Loucy (cell line): Measurements from ENCODE around the gene ZC3H12C.

ENCODE experiments used
- H2AFZ ChIP-seq: fragments of 200-600 bp; sonication (generic); 2 replicates; pipeline ENCODE4 v1.6.0; 2016; ENCODE audit warnings: antibody characterized with exemption, mild to moderate bottlenecking, low read length, moderate library complexity
- H3F3A ChIP-seq: fragments of 200-600 bp; 2 replicates; pipeline ENCODE4 v1.6.0; 2016; ENCODE audit warnings: antibody characterized with exemption, low read depth, mild to moderate bottlenecking
- H3K27me3 ChIP-seq: fragments of 200-600 bp; sonication (generic); 2 replicates; pipeline ENCODE4 v1.6.1; 2014; ENCODE audit warnings: low read length, mild to moderate bottlenecking; ENCODE audit not compliant: insufficient read depth, poor library complexity, severe bottlenecking
- H3K36me3 ChIP-seq: fragments of 200-600 bp; sonication (generic); 2 replicates; pipeline ENCODE4 v1.6.1; 2016; ENCODE audit warnings: low read length; ENCODE audit not compliant: insufficient read depth
- H3K4me1 ChIP-seq: fragments of 200-600 bp; sonication (generic); 2 replicates; pipeline ENCODE4 v1.5.1; 2014; ENCODE audit warnings: low read length, mild to moderate bottlenecking; ENCODE audit not compliant: insufficient read depth, poor library complexity, severe bottlenecking
- H3K4me2 ChIP-seq: fragments of 200-600 bp; sonication (generic); 2 replicates; pipeline ENCODE4 v1.6.0; 2014; ENCODE audit warnings: antibody characterized with exemption, low read length, low read depth, mild to moderate bottlenecking; ENCODE audit not compliant: poor library complexity, severe bottlenecking
- H3K4me3 ChIP-seq: fragments of 200-600 bp; sonication (generic); 2 replicates; pipeline ENCODE4 v1.5.1; 2014; ENCODE audit warnings: low read length, mild to moderate bottlenecking, mixed read lengths; ENCODE audit not compliant: poor library complexity, severe bottlenecking
- H3K79me2 ChIP-seq: fragments of 200-600 bp; sonication (generic); 2 replicates; pipeline ENCODE4 v1.6.1; 2014; ENCODE audit warnings: low read length; ENCODE audit not compliant: insufficient read depth
- H3K9ac ChIP-seq: fragments of 200-600 bp; sonication (generic); 2 replicates; pipeline ENCODE4 v1.6.0; 2014; ENCODE audit warnings: mild to moderate bottlenecking, low read depth, low read length, moderate library complexity; ENCODE audit not compliant: poor library complexity, severe bottlenecking
- H3K9me2 ChIP-seq: fragments of 200-600 bp; sonication (generic); replicated peaks from 2 replicates; pipeline ENCODE4 v1.6.1; 2016; ENCODE audit warnings: low read depth, low read length, mixed read lengths
- H3K9me3 ChIP-seq: fragments of 200-600 bp; sonication (generic); 2 replicates; pipeline ENCODE4 v1.6.1; 2014; ENCODE audit warnings: mild to moderate bottlenecking, antibody characterized with exemption, low read length, low read depth; ENCODE audit not compliant: insufficient read depth
- H4K20me1 ChIP-seq: fragments of 200-600 bp; sonication (generic); 2 replicates; pipeline ENCODE4 v1.6.0; 2014; ENCODE audit warnings: antibody characterized with exemption, low read length, mild to moderate bottlenecking; ENCODE audit not compliant: insufficient read depth, poor library complexity, severe bottlenecking
- EZH2phosphoT487 ChIP-seq: fragments of 200-600 bp; IDR thresholded peaks from 2 replicates; pipeline ENCODE4 v1.6.1; 2018; ENCODE audit warnings: antibody characterized with exemption, mild to moderate bottlenecking, moderate library complexity, borderline replicate concordance
- TF ChIP-seq, protein P1 (sequence below): fragments of 200-600 bp; sonication (generic); conservative IDR thresholded peaks from 2 replicates; pipeline ENCODE4 v1.5.1; 2014; ENCODE audit warnings: mild to moderate bottlenecking, antibody characterized with exemption, low read length

ZC3H12C gene

DNA sequence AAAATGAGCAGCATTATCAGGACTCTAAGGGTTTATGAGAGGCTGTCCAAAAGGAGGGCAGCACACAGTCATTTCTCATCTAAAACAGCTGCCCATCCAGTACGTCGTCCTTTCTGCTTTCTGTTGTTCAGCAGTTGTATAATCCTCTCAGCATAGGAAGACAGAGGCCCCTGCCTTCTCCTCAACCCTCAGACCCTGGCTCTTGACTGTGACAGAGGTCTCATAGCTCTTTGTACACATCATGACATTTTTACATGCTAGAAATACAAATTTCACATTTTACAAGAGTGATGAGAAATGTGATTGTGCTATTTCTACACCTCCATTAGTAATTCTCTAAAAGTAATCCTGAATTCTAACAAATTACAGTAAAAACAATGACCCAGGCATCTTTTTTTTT lies 36.2 kb upstream of the ZC3H12C start:
- H3K27me3 ChIP-seq, result no peaks in the 10 kb centered on the region
- H3F3A ChIP-seq, result no peaks in the 10 kb centered on the region
- H2AFZ ChIP-seq, result no peak overlapping the region
- TF ChIP-seq EZH2phosphoT487, result no peak
- no peaks in the 10 kb centered on the region for H3K79me2 ChIP-seq
- H3K4me2 ChIP-seq, result no peak overlapping the region
- H3K4me1 ChIP-seq, result no peaks in the 10 kb centered on the region
- H3K36me3 ChIP-seq, result no peaks in the 10 kb centered on the region
- H3K9me2 ChIP-seq, result no peaks in the 10 kb centered on the region
- H3K9ac ChIP-seq, result no peak overlapping the region
- no peak overlapping the region for H3K4me3 ChIP-seq
- no peaks in the 10 kb centered on the region for H4K20me1 ChIP-seq
- H3K9me3 ChIP-seq, result no peaks in the 10 kb centered on the region

DNA sequence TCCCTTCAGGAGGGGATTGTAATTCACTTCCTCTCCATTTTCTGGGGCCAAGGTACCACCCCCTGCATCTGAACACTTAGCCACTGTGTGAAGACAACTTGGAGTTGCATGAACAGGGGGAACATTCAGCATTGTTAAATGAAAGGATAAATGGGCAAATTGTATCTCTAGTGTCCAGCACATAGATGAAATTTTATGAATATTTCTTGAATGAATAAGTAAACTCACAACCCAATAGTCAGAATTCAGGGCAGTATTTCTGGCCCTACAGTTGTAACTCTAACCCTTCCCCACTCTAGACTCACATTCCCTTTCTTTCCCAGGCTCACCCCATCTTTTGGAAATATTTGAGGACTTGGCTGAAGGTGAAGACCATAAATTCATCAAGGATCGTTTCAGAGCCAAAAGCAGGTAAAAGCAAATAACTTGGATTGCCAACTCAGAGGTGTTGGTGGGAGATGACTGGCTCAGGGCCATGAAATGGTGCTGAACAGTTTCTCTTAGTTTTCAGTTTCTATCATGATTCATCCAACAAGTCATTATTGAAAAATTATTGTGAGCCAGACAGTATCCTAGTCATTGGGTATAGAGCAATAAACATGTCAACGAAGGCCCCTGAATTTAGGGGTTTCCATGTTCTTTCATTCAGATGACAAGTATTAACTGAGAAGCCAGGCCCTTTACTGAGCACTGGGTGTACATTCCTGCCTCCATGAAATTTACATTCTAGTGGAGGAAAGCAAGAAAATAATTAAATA lies 33.3 kb upstream of the ZC3H12C start:
- Histone ChIP-seq H4K20me1 (no peaks in the 10 kb centered on the region), H3F3A (no peaks in the 10 kb centered on the region), H3K4me3 (no peak overlapping the region), H3K9me2 (no peaks in the 10 kb centered on the region), H3K4me1 (no peaks in the 10 kb centered on the region), H3K4me2 (no peak overlapping the region), H3K9ac (no peak overlapping the region), H2AFZ (no peak overlapping the region), H3K9me3 (no peaks in the 10 kb centered on the region), H3K36me3 (no peaks in the 10 kb centered on the region), H3K27me3 (no peaks in the 10 kb centered on the region), H3K79me2 (no peaks in the 10 kb centered on the region)
- TF ChIP-seq, protein P1, sequence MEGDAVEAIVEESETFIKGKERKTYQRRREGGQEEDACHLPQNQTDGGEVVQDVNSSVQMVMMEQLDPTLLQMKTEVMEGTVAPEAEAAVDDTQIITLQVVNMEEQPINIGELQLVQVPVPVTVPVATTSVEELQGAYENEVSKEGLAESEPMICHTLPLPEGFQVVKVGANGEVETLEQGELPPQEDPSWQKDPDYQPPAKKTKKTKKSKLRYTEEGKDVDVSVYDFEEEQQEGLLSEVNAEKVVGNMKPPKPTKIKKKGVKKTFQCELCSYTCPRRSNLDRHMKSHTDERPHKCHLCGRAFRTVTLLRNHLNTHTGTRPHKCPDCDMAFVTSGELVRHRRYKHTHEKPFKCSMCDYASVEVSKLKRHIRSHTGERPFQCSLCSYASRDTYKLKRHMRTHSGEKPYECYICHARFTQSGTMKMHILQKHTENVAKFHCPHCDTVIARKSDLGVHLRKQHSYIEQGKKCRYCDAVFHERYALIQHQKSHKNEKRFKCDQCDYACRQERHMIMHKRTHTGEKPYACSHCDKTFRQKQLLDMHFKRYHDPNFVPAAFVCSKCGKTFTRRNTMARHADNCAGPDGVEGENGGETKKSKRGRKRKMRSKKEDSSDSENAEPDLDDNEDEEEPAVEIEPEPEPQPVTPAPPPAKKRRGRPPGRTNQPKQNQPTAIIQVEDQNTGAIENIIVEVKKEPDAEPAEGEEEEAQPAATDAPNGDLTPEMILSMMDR, result no peak
- no peak for TF ChIP-seq EZH2phosphoT487

DNA sequence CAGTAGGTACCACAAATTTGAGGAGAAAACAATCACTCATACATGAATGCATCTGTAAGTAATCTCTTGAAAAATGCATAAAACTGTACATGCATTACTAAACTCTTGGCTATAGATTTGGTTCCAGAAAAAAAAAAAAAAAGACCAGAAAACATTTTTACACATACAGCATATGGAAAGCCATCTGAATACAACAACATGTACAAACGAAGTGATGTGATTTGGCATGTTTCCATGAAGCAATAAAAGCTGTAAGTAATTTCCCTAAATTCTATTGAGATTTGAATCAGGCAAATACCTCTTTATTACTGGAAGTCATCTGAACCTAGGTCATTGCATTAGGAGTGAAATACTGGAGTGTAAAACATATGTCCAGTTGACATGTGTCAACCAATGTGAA lies 31.9 kb upstream of the ZC3H12C start:
- Histone ChIP-seq H3K4me2 (no peak overlapping the region), H3K9ac (no peak overlapping the region), H3K79me2 (no peaks in the 10 kb centered on the region), H3K9me3 (no peaks in the 10 kb centered on the region), H3K4me3 (no peak overlapping the region), H3K4me1 (no peaks in the 10 kb centered on the region), H3K27me3 (no peaks in the 10 kb centered on the region), H3K36me3 (no peaks in the 10 kb centered on the region), H2AFZ (no peak overlapping the region), H3F3A (no peaks in the 10 kb centered on the region), H3K9me2 (no peaks in the 10 kb centered on the region), H4K20me1 (no peaks in the 10 kb centered on the region)
- TF ChIP-seq EZH2phosphoT487, result no peak
- TF ChIP-seq, protein P1, result no peak

DNA sequence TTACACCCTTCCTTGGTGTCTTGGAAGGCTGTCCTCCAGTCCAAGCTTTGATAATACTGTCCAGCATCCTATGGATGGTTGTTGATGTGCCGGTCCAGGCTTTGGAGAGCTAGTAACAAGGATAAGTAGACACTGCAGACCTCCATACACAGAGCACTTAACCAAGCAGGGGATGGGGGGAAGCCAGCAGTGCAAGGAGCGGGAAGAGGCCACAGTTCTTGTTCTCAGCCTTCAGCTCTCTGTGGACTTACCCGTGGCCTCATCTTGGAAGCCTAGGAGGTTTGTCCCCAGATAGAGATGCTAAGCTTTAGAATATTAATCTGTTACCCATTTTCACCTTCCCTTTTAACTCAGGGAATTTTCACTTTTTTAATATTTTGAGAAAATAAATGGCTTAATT lies 30.9 kb upstream of the ZC3H12C start:
- Histone ChIP-seq H4K20me1 (no peaks in the 10 kb centered on the region), H3K27me3 (no peaks in the 10 kb centered on the region), H3K9me2 (no peaks in the 10 kb centered on the region), H3K36me3 (no peaks in the 10 kb centered on the region), H3K4me3 (no peak overlapping the region), H3F3A (no peaks in the 10 kb centered on the region), H3K79me2 (no peaks in the 10 kb centered on the region), H2AFZ (no peak overlapping the region), H3K4me2 (no peak overlapping the region), H3K4me1 (no peaks in the 10 kb centered on the region), H3K9me3 (no peaks in the 10 kb centered on the region), H3K9ac (no peak overlapping the region)
- TF ChIP-seq, protein P1, result no peak
- TF ChIP-seq EZH2phosphoT487, result no peak
